Endodermal cell (in vitro differentiated cells): ENCODE results near the gene TFAM. TPM values are rescaled to one million over a fixed set of nuclear protein-coding genes. Genes with fewer than 3 reads are reported as not detected.

ENCODE experiments used
- DNase-seq: peaks from one replicate; pipeline ENCODE4 v3.0.0-alpha.2; 2017
- H3K27ac ChIP-seq: 2 replicates; pipeline ENCODE4 v1.5.1; 2013; ENCODE audit warnings: mild to moderate bottlenecking, low read depth, low read length, moderate library complexity
- H3K27me3 ChIP-seq: 2 replicates; pipeline ENCODE4 v1.6.1; 2013; ENCODE audit warnings: mild to moderate bottlenecking, low read length, moderate library complexity; ENCODE audit not compliant: insufficient read depth, control insufficient read depth, poor library complexity, severe bottlenecking
- H3K36me3 ChIP-seq: 2 replicates; pipeline ENCODE4 v1.7.0; 2013; ENCODE audit warnings: mild to moderate bottlenecking, low read length, moderate library complexity; ENCODE audit not compliant: control insufficient read depth, insufficient read depth
- H3K4me1 ChIP-seq: one replicate; pipeline ENCODE4 v1.7.0; 2013; ENCODE audit warnings: low read length; ENCODE audit not compliant: control insufficient read depth, insufficient read depth
- H3K4me3 ChIP-seq: 2 replicates; pipeline ENCODE4 v1.5.1; 2013; ENCODE audit warnings: mild to moderate bottlenecking, low read length, moderate library complexity
- H3K9ac ChIP-seq: 2 replicates; pipeline ENCODE4 v1.6.1; 2013; ENCODE audit warnings: mild to moderate bottlenecking, low read length, moderate library complexity; ENCODE audit not compliant: poor library complexity, severe bottlenecking; ENCODE audit errors: extremely low read depth
- H3K9me3 ChIP-seq: 2 replicates; pipeline ENCODE4 v1.6.1; 2013; ENCODE audit warnings: mild to moderate bottlenecking, low read length, moderate library complexity; ENCODE audit not compliant: control insufficient read depth
- H3K27ac Mint-ChIP-seq: 2 replicates; pipeline ENCODE4 v1.8.0; 2020; ENCODE audit warnings: mixed read lengths
- H3K27me3 Mint-ChIP-seq: 2 replicates; pipeline ENCODE4 v1.8.0; 2021; ENCODE audit warnings: mild to moderate bottlenecking, mixed read lengths; ENCODE audit not compliant: insufficient read depth
- H3K36me3 Mint-ChIP-seq: 2 replicates; pipeline ENCODE4 v1.8.0; 2020; ENCODE audit warnings: low read depth, mixed read lengths
- H3K4me1 Mint-ChIP-seq: 2 replicates; pipeline ENCODE4 v1.8.0; 2020; ENCODE audit warnings: mixed read lengths
- H3K4me3 Mint-ChIP-seq: 2 replicates; pipeline ENCODE4 v1.8.0; 2020; ENCODE audit warnings: mild to moderate bottlenecking, moderate library complexity, mixed read lengths
- H3K9me3 Mint-ChIP-seq: 2 replicates; pipeline ENCODE4 v1.8.0; 2020; ENCODE audit warnings: mild to moderate bottlenecking, mixed read lengths
- CTCF ChIP-seq: fragments of 200-600 bp; sonication (generic); conservative IDR thresholded peaks from 2 replicates; pipeline ENCODE4 v1.5.0; 2021; ENCODE audit warnings: antibody characterized with exemption, mild to moderate bottlenecking
- WGBS, 2 experiments: methylation state at CpG; one replicate each; pipeline versions ENCODE4 v1.1.5 to v1.1.7; 2013; ENCODE audit warnings: missing lambda C conversion rate in 2 of 2, mixed read lengths in 1 of 2; ENCODE audit not compliant: insufficient coverage in 1 of 2, insufficient read length in 1 of 2; 5-methylcytosine and 5-hydroxymethylcytosine counted together
- total RNA-seq, 2 donors: library from RNA; stranded (reverse); fragmentation: NEBNext Ultra II Directional in 1 of 2; extraction: Animal tissue kit (Norgen Biotek cat#: 25700) in 1 of 2; gene quantifications; 2 replicates in 1 of 2; 3 replicates in 1 of 2; pipeline ENCODE4 v1.2.1, GENCODE V29; 2021

Gene TFAM
- total RNA-seq, 2 donors from 2014 or later = 68.6 to 72.9 TPM

DNA sequence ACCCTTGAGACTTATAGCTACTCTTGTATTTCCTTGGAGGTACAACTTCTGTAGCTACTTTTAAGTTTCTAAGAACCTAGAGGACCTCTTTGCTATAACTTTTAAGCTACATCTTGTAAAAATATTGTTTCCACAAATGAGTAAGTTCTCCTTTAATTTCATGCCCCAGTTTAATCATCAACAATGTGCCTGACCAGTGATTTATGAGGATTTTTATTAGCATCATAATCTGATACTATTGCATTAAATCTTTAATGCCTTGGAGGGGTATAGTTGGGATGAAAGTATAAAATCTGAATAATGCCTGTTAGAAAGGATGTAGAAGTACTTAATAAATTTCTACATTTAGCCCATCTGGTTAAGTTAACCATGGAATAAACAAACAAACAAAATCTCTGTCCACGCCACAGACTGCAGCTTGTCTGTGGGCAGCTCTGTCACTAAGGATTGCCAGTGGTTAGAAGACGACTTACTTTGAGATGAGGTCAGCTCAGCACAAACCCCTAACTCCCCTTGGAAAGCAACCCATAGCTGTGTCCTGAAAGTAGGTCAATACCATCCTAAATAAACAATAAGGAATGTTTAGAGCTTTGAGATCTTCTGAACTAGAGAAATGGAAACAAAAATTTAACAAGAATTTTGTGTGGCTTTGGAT is 32.1 kb upstream of the TFAM start:
- Histone ChIP-seq H3K9ac (no peak overlapping the region), H3K4me1 (no peaks in the 10 kb centered on the region), H3K4me3 (no peak overlapping the region), H3K9me3 (no peaks in the 10 kb centered on the region), H3K27ac (no peak overlapping the region), H3K27me3 (no peaks in the 10 kb centered on the region), H3K36me3 (no peaks in the 10 kb centered on the region)
- Mint-ChIP-seq H3K4me3 (no peak overlapping the region), H3K9me3 (no peaks in the 10 kb centered on the region), H3K36me3 (no peaks in the 10 kb centered on the region), H3K27me3 (no peaks in the 10 kb centered on the region), H3K4me1 (peaks cover 17% of the 10 kb centered on the region), H3K27ac (peak overlapping the region; percentile 59)
- DNase-seq = no peak
- no peak for TF ChIP-seq CTCF
- WGBS, 2 experiments = 86 to 93% methylated on average over 2 of the region's 2 CpGs

DNA sequence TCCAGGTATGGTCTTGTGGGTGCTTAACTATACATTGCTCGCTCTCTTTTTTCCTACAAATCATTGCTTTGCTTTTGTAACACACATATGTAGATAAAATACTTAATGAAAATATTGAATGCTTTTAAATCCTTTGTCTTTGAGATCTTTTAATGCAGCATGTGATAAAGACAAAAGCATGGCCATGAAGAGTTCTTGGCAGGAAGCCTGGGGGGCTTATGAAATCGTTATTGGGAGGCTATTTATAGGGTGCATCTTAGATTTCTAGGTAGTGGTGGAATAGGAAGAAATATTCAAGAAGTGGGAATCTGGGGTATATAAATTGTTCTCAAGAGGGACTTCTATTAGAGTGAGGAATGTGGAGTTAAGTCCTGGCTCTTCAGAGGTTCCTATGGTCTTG is 28.5 kb upstream of the TFAM start:
- no peaks in the 10 kb centered on the region for H3K27me3 Mint-ChIP-seq
- no peak overlapping the region for H3K27ac Mint-ChIP-seq
- H3K9me3 Mint-ChIP-seq = no peaks in the 10 kb centered on the region
- H3K4me1 Mint-ChIP-seq = peaks cover 4% of the 10 kb centered on the region
- no peak overlapping the region for H3K4me3 ChIP-seq
- no peaks in the 10 kb centered on the region for H3K9me3 ChIP-seq
- no peaks in the 10 kb centered on the region for H3K27me3 ChIP-seq
- 89% methylated on average over 2 of the region's 2 CpGs; no CpG with 5 or more reads in 1 of the 2 experiments for WGBS, 2 experiments
- H3K27ac ChIP-seq = no peak overlapping the region
- no peak overlapping the region for H3K4me3 Mint-ChIP-seq
- no peak overlapping the region for H3K9ac ChIP-seq
- no peak for DNase-seq
- H3K4me1 ChIP-seq = no peaks in the 10 kb centered on the region
- no peak for TF ChIP-seq CTCF
- H3K36me3 Mint-ChIP-seq = no peaks in the 10 kb centered on the region
- peaks cover 6% of the 10 kb centered on the region for H3K36me3 ChIP-seq

GRCh38 chr10:58358314-58358933 is 26.8 kb upstream of the TFAM start:
- no peak overlapping the region for H3K9ac ChIP-seq
- peaks cover 19% of the 10 kb centered on the region for H3K36me3 ChIP-seq
- no peaks in the 10 kb centered on the region for H3K4me1 Mint-ChIP-seq
- no peak for DNase-seq
- peaks cover 3% of the 10 kb centered on the region for H3K36me3 Mint-ChIP-seq
- no peak overlapping the region for H3K4me3 ChIP-seq
- H3K9me3 ChIP-seq = no peaks in the 10 kb centered on the region
- no peak overlapping the region for H3K27ac Mint-ChIP-seq
- no peaks in the 10 kb centered on the region for H3K4me1 ChIP-seq
- H3K27me3 ChIP-seq = no peaks in the 10 kb centered on the region
- H3K9me3 Mint-ChIP-seq = no peaks in the 10 kb centered on the region
- H3K27ac ChIP-seq = no peak overlapping the region
- H3K4me3 Mint-ChIP-seq = no peak overlapping the region
- TF ChIP-seq CTCF = no peak
- no peaks in the 10 kb centered on the region for H3K27me3 Mint-ChIP-seq
- WGBS, 2 experiments = 93 to 100% methylated on average over 3 to 4 of the region's 4 CpGs
